GM12874 (cell line): ENCODE results near the gene PARVB.

Experiments
- TF ChIP-seq, protein P1 (sequence below): IDR thresholded peaks from 2 replicates; pipeline ENCODE4 v1.5.1; 2011; ENCODE audit warnings: low read depth, mild to moderate bottlenecking, control low read depth, low read length, moderate library complexity; ENCODE audit not compliant: insufficient read depth

The PARVB gene

DNA sequence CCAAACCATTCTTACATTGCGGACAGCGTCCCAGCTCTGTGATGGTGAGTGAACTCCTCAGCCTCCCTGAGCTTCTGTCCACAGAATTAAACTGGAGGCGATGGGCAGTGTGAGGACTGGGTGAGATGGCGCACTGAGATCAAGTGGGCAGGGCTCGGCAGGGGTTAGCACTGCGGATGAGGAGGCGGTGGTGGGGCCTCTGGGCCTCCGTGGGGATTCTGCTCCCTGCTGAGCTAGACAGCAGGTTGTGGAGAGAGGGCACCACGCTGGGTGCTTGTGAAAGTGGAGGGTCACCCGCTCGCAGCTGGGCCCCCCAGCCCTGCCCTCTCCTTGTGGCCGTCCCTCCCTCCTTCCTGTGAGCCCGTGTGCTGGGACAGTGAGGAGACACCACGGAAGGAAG lies 131.0 kb downstream of the PARVB start:
- TF ChIP-seq, protein P1, sequence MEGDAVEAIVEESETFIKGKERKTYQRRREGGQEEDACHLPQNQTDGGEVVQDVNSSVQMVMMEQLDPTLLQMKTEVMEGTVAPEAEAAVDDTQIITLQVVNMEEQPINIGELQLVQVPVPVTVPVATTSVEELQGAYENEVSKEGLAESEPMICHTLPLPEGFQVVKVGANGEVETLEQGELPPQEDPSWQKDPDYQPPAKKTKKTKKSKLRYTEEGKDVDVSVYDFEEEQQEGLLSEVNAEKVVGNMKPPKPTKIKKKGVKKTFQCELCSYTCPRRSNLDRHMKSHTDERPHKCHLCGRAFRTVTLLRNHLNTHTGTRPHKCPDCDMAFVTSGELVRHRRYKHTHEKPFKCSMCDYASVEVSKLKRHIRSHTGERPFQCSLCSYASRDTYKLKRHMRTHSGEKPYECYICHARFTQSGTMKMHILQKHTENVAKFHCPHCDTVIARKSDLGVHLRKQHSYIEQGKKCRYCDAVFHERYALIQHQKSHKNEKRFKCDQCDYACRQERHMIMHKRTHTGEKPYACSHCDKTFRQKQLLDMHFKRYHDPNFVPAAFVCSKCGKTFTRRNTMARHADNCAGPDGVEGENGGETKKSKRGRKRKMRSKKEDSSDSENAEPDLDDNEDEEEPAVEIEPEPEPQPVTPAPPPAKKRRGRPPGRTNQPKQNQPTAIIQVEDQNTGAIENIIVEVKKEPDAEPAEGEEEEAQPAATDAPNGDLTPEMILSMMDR = no peak

DNA sequence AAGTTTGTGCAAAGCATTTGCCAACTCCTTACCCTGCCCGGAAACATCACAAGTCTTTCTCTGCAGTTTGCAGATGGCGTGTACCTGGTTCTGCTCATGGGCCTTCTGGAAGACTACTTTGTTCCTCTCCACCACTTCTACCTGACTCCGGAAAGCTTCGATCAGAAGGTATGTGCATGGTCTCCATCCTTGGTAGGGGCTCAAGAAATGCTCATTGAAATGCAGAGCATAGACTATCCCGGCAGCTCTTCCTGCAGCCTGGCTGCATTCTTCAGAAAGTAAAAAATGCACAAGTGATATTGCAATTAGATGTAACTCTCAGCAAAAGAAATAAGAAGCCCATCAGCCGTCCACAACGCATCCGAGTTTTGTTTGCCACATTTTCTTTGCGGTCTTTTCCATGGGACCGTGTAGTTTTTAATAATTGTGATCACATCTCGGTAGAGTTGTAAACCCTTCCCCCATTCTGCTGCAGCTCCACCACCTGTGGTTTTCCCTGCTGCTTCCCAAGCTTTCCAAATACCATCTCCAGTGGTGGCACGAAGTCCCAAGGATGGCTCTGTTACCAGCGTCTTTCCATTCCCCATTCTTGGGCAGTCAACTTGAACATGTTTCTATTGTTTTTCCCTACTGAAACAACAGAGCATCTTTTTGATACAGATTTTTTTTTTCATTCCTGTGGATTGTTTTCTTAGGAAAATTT lies 134.0 kb downstream of the PARVB start:
- TF ChIP-seq, protein P1 = no peak

DNA sequence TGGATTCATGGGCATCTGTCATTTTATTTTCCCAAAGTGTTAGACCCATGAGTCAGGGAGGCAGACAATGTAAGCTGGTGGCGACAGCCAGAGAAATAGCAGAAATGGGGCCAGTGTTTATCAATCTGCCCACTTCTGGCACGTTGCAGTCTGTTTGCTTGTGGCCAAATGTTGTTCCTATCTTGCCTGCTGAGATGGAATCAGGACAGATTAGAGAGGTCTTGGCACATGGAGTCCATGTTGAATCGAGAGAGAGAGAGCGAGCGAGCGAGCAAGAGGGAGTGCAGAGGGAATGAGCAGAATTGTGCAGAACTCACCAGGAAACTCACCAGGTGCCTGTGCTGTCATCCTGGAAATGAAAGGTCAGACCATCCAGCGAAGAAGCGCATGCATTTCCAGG lies 134.7 kb downstream of the PARVB start:
- TF ChIP-seq, protein P1 = no peak

DNA sequence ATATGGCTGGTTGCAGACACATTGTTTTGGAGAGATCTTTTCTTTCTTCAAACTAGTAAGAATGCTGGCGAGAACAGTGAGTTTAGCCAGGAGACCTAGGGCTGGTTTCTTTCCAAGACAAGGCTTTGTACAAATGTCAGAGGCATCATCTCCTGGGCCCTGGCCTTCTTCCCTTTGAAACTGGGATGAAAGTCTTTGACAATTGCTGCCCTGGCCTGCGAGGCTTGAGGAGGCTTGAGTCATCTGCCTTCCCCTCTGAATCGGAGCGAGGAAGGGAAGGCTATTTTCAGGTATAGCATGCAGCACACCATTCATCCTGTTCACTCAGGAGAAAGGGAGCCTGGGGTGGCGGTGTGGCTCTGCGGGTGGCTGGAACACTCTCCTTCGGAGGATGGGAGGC lies 135.1 kb downstream of the PARVB start:
- TF ChIP-seq, protein P1 = no peak

DNA sequence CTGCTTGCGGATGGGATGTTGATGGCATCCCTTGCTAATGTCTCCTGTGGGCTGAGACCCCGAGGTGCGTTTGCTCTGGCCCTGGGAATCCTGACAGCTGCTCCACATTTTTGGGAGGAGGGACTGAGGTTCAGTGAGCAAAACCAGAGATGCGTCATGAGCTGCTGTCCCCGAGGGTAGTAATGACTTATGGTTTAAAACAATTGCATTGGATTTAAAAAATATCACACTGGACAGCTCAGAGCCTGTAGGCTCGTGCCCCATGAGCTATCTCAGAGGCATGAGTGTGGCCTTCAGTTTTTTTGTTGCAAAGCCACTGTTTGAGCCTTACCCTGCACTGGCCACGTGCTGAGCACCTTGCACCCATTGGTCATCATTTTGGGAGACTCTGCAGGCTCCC lies 135.7 kb downstream of the PARVB start:
- TF ChIP-seq, protein P1 = no peak

DNA sequence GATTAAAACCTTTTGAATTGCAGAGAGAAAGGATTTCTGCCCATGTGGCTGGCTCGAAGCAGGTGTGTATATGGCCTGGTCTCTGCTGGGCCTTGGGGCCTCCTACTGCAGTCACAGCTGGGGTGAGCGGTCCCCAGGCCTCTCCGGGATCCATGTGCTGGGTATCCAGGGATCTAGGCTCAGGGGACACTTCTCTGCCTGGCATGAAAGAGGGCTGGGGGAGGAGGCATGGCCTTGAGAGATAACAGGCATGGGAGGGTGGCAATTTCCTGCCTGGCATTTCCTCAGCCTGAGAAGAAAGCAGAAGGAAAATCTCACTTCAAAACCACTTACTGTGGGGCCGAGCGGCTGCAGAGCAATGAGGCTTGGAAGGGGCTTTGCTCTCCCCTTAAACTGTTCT lies 136.3 kb downstream of the PARVB start:
- TF ChIP-seq, protein P1 = no peak

DNA sequence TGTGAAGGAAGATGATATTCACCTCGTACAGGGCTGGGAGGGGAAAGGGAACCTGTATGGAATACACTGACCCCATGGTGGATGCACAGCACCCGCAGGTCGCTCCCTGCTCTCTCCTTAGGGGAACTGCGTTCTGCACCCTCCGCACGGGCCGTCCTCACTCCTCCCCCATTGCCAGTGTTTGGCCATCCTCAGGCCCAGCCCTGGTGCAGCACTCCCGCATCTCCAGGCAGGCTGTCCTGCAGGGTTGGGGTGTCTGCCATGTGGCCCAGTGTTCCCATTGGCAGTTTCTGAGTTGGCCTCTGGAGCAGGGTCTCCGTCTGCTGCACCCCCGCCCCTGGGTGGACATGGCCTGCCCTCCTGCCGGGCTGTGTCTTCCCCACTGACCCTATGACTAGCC lies 137.6 kb downstream of the PARVB start:
- TF ChIP-seq, protein P1 = no peak
